Thoracic aorta (tissue), 2 donors: ENCODE results near the gene RIMBP3C. TPM values are rescaled to one million over a fixed set of nuclear protein-coding genes. Genes with fewer than 3 reads are reported as not detected.

Experiments used
- total RNA-seq, 2 donors: library from RNA; depleted of rRNA; stranded (reverse); fragments of >200 nt; gene quantifications; one replicate each; pipeline versions ENCODE4 v1.1.0 to v1.2.3, GENCODE V29; 2016

Gene RIMBP3C
- total RNA-seq, 2 donors from 2014 or later, result 0.14 to 0.28 TPM

Other genes with a start within 250 kb of the RIMBP3C start
- not detected for gene RIMBP3B, start 167.7 kb downstream of the RIMBP3C start, total RNA-seq
- 1 to 10 TPM; 2.8 to 8.2 TPM for gene HIC2, start 134.1 kb downstream of the RIMBP3C start, total RNA-seq
- under 1 TPM; 0.27 to 0.63 TPM for gene TMEM191C, start 84.1 kb downstream of the RIMBP3C start, total RNA-seq
- 10 to 100 TPM; 33.8 to 38.3 TPM for gene UBE2L3, start 16.3 kb upstream of the RIMBP3C start, total RNA-seq
- gene YDJC, start 78.6 kb upstream of the RIMBP3C start, total RNA-seq, result 10 to 100 TPM; 18.3 to 32.3 TPM
- gene CCDC116, start 81.3 kb upstream of the RIMBP3C start, total RNA-seq, result under 1 TPM in 1 of 2 donors, not detected in 1; 0.71 TPM
- gene SDF2L1, start 90.8 kb upstream of the RIMBP3C start, total RNA-seq, result 10 to 100 TPM; 40.9 to 54.0 TPM
- 10 to 100 TPM; 32.0 to 33.7 TPM for gene PPIL2, start 114.6 kb upstream of the RIMBP3C start, total RNA-seq
- 10 to 100 TPM; 20.1 to 25.2 TPM for gene YPEL1, start 184.3 kb upstream of the RIMBP3C start, total RNA-seq